Stimulated activated CD8-positive, alpha-beta memory T cell treated with anti-CD3 and anti-CD28 coated beads, Interleukin-12 subunit alpha, Interleukin-12 subunit beta, amount 100 ng/mL, for 4 hours (primary cell): ENCODE results near the gene CWC27.
"Not testable (repeated sequence)": the region's sequence is repeated elsewhere in the genome, so short reads cannot be mapped to it uniquely, and the experiment has no call there.

Source experiments
- DNase-seq: peaks from one replicate; pipeline ENCODE4 v3.0.0-alpha.2; 2020; ENCODE audit warnings: low read depth

The CWC27 gene

DNA sequence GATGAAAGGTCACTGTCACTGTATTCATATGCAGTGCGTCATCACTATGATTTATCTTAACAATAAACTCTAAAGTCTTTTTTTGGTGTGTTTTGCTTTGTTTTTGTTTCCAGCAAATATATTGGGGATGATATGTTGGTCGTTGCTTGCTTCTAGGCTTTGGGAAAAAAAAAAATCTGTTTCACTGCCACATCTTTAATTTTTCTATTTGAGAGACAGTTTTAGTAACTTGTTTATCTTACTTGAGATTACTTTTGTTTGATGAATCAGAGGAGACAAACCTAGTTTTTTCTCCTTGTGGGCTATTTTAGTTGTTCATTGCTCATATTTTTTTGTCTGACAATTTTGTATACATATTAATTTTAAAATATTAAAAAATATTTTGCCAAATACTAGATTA, 19.4 kb downstream of the CWC27 start:
- no peak for DNase-seq

DNA sequence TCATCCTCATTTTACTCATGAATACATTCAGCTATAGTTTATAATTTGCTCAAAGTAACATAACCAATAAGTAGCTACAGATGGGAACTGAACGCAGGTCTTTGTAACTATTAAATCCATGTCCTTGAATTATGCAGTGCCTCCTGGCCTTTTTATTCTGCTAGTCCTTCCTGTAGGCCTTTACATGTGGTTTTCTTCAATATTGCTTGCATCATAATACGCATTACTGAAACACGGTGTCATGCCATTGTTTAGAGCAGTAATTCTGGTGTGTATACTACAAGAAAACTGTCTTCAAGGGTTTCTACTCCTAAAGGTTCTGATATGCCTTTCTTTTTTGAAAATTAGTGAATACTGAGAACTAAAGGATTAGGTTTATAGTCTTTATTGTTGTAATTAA, 20.7 kb downstream of the CWC27 start:
- no peak for DNase-seq

DNA sequence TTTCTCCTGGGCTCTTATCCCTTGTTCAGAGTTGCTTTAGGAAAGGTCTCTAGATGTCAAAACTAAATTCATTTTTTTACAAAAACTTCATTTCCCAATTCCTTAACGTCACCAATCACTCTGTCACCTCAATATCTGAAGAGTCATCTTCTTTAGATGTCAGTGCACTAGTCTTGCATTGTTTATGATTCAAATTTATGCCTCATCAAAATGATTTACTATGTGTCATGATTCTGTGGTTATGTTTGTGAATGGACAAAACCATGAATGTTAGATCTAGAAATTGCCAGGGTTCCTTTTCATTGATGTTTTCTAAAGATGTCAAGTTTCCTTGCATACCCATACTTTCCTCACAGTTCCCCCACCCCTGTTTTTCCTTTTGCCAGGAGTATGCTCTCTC, 21.5 kb downstream of the CWC27 start:
- no peak for DNase-seq

DNA sequence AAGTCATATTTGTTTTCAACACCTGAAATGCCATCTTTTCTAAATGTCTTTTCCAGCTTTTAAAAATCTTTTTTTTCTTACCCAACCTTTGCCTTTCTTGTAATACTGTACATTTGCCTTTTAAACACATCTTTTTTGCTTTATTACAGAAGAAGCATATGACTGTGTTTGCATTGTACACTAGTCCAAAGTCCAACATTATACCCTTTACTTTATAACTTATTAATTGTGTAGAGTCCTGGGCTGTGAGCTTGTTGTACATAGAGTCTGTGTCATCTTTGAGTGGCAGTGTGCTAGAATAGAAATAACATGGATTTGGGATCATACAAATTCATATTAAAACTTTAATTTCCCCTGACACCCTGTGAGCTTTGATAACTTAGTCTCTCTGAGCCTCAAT, 23.7 kb downstream of the CWC27 start:
- no peak for DNase-seq

DNA sequence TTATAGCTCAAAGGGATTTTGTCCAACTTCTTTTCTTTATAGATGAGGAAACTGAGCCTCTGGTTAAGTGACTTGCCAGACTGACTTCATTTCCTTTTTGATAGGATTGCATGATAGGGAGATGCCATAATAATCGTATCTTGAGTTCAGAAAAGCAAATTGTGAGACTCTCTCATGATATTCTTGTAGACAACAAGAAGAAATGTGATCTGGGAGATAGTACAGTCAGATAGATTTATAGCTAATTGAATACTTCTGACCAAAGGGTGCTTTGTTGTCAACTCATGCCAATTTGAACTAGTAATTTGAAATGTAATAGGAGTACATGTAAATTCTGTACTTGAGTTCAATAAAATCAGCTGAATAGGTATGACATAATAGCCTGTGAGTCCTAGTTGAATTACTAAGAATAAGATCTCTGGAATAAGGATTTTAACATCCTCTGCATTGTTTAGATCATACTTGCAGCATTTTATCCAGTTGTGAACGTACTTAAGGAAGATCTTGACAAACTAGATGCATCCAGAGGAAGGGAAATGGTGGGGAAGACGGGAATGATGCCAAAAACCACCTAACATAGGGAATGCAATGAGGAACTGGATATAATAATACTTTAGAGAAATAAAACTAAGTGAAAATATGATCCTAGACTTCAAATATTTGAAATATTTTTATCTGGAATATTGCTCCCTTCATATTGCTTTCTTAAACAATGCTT, 25.5 kb downstream of the CWC27 start:
- no peak for DNase-seq

DNA sequence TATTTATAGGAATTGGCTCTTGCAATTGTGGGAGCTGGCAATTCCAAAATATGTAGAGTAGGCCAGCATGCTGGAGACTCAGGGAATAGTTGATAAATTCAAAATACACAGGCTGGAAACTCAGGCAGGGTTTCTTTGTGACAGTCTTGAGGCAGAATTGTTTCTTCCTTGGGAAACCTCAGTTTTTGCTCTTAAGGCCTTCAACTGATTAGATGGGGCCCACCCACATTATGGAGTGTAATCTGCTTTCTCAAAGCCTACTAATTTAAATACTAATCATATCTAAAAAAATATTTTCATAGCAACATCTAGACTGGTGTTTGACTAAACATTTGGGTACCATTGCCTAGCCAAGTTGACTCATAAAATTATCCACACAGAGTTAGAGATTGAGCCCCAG, 27.6 kb downstream of the CWC27 start:
- DNase-seq = no peak

DNA sequence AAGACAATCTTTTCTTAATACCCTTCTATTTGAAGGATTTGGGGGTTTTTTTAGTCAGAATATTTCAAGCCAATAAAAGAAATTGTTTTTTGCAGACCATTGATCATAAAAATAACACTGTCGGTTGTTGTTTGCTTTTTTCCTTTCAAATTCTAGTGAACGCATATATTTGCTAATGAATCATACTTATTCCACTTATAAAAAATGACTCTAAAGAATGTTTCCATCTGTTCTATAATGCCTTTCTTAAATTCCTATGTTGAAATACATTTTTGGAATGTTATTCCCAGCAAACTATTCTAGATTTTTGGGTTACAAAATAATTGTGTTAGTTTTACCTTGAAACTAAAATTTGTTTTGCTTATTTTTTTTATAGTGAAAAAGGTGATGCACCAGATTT, 32.2 kb downstream of the CWC27 start:
- no peak for DNase-seq

DNA sequence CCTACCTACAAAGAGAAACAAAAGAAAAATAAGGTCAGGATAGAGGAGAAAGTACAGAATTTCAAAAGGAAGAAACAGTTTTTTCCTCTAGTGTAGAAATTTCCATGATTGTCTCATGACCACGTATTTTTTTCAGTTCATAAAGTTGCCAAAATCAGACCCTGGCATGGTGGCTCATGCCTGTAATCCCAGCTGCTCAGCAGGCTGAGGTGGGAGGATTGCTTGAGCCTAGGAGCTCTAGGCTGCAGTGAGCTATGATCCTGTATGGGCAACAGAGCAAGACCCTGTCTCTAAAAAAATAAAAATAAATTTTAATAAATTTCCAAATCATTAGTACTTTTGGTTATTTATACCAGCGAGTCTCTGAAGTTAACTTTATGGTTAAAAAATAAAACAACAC, 37.8 kb downstream of the CWC27 start:
- DNase-seq = no peak

DNA sequence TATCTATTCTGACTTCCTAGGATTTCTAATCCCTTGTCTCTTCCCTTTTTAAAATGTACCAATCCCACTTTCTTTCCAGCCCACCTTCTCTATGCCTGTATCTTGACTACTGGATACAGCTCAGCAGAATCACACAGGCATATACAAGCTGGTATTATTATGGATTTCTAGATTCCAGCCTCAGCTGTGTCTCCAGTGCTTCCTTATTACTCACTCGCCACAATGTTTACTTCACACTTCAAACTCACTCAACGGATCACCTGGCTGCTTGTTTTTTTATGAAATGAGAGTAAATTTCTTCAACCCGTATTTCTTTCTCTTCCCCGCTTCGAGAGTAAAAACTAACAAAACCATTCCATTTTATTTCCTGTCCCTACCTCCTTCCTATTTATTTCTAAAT, 38.8 kb downstream of the CWC27 start:
- DNase-seq = no peak

DNA sequence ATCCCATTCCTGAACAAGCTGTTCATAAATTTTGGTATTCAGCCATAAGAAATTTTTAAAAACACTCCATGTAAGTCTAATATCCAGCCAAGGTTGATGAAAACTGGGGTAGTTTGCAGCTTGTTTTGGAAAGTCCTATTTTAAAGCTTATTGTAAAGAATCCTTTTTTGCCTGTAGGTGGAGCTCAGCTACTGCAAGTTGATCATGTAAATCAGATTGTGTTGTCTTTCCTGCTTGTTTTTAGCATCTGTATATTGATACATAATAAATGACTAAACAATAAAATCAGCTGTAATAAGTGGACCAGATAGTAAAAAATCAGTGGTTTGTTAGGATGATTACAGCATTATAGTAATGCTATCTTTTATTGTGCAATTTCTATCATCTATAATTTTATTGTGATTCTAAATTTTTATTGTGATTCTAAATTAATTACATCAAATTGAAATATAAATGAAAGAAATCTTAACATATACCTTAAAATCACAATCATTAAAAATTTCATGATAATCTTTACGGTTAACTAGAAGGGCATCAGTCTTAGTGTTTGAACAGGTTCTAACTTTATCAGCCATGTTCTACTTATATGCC, 42.4 kb downstream of the CWC27 start:
- DNase-seq = no peak

DNA sequence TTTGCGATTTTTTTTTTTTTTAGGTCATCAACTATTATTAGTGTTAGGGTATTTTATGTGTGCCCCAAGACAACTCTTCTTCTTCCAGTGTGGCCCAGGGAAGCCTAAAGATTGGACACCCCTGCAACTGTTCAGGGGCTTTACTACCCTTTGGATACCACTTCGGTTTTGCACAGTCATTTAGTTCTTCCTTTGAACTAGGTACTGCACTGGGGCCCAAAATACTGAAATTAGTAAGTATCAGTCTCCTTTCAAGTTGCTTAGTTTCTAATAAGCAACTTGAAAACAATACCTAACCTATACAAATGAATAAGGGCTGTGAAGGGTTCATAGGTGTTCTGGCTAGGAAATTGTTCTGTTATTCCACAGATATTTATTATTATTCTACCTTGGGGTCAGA, 45.3 kb downstream of the CWC27 start:
- no peak for DNase-seq

DNA sequence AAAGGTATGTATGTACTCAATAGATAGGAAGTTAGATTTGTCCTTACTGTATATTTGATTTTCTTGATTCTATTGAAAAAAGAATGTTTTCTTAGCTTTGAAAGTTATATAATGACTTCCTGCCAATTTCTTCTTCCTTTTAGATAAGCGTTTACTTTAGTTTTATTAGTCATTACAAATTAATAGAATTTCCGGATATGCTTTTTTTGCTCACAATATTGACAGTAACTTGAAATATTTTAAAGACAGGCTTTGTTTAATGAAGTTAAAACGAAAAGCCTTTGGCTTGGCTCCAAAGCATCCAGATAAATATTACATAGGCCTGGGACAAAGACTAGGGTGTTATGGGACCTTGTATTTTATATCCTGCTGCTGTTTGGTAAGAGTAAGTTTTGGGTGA, 49.5 kb downstream of the CWC27 start:
- no peak for DNase-seq

DNA sequence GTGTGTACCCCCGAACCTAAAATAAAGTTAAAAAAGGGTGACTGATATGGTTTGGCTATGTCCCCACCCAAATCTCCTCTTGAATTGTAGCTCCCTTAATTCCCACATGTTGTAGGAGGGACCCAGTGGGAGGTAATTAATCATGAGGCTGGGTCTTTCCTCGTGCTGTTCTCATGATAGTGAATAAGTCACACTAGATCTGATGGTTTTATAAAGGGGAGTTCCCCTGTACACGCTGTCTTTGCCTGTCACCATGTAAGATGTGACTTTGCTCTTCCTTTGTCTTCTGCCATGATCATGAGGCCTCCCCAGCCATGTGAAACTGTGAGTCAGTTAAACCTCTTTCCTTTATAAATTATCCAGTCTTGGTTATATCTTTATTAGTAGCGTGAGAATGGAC, 50.6 kb downstream of the CWC27 start:
- not testable (repeated sequence) for DNase-seq

DNA sequence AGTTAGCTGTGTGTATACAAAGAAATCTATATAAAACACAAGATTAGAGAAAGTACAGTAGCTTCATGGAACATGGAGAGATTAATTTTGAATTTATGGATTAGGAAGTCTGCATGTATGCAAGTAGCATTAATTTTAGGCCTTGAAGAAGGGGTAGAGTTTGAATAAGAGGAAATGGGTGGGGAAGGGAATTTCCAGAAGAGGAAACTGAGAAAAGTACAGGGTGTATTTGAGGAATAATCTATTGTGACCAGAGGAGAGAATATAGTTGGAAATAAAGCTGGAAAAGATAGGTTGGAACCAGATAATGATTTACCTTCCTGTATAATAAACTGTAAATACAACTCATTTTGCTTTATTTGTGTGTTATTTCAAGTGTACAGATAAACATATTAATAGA, 53.6 kb downstream of the CWC27 start:
- no peak for DNase-seq

DNA sequence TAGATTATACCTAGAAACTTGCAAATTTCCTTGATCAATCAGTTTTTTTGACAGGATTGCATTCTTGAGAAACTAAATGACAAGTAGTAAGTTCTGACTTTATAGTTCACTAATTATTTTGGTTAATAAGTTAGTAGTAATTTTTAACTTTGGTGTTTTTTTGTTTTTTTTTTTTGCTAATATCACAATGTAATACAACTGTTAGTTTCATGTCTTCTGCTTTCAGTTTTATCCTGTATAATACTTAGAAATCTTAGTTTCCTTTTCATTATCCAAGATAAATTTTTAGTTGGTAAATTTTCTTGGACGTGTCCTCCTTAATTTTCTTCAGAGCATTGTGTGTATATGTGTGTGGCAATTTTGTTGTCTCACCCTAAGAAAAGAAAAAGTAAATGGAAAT, 57.8 kb downstream of the CWC27 start:
- DNase-seq = no peak

DNA sequence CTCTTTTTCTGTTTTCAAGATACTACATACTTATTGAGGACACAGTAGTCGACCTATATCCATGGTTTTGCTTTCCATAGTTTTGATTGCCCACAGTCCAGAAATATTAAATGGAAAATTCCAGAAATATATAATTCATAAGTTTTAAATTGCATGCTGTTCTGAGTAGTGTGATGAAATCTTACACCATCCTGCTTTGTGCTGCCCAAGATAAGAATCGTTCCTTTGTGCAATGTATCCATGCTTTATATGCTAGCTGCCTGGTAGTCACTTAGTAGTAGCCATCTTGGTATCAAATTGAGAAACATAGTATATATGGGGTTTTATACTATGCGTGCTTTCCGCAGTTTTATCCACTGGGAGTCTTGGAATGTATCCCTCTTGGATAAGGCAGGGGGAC, 59.0 kb downstream of the CWC27 start:
- no peak for DNase-seq

DNA sequence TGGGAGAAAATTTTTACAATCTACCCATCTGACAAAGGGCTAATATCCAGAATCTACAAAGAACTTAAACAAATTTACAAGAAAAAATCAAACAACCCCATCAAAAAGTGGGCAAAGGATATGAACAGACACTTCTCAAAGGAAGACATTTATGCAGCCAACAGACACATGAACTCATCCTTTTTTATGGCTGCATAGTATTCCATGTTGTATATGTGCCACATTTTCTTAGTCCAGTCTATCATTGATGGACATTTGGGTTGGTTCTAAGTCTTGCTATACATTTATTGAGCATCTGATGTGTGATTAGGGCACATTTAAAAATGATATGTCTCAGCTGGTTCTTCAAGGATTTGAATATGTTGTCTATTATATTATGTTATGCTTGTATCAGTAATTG, 61.9 kb downstream of the CWC27 start:
- not testable (repeated sequence) for DNase-seq

DNA sequence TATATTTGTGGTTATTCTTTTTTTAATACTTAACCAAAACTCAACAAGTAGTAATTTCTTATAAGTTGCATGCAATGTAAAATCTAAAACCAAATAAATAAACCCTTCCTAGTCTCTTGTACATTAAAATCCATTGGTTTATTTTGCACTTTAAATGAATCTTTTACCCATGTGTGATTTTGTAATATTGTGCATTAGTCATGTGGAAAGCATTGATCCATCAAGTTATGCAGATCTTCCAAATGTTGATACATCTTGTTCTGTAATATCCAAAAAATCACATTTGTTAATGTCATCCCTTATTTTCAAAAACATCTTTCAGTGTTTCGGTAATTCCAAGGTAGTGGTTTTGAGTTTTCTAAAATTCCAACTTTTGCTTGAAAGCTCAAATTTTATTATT, 63.3 kb downstream of the CWC27 start:
- DNase-seq = no peak

DNA sequence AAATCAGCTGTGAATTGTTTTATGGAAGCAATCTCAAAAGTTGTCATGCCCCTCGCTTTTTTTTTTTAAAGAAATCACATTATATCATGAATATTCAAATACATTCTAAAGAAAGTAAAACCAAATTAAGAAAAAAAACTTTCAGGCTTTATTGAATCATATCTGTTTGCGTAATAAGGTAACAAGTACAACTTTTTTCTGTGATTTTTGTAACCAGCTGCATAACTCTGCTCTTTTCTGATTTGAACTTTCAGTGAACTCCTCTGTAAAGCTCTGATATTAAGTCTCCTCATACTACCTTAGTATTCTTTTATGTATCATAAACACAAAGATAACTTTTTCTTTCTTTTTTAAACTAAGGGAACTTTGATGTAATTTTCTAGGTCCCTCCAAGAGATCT, 65.3 kb downstream of the CWC27 start:
- DNase-seq = no peak

DNA sequence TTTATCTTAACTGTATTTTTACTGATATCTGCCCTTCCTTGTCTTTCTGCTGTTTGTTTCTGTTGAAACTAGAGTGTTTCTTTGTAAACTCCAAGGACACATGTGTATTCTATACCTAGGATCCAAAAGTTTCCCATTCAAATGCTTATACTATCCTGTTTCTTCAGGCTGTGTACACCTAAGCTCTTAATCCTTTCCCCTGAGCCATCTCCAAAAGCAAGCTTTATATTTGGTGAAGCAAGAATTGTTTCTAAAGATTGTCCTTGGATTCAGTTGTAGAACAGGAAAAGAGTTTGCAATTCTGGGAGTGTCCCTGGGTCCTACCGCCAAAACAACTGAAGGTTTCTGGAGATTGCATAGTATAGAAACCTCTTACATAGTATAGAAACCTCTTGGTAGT, 65.9 kb downstream of the CWC27 start:
- DNase-seq = no peak

DNA sequence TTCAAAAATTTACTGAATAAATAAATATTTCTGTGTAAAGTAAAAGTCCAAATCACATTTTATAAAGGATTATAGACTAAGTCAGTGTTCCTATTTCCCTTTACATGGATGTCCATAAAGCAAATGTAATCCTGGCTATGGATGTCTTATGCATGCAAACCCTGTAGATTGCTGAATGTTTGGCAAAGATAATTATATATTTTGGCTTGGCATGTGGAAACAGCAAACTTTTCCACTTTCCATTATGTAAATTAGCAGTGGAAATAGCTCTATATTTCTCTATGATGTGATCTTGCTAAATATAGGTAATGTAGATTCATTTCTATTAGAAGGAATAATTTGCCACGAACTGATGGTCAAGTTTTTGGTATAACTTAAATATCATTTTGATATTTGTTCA, 66.5 kb downstream of the CWC27 start:
- no peak for DNase-seq

DNA sequence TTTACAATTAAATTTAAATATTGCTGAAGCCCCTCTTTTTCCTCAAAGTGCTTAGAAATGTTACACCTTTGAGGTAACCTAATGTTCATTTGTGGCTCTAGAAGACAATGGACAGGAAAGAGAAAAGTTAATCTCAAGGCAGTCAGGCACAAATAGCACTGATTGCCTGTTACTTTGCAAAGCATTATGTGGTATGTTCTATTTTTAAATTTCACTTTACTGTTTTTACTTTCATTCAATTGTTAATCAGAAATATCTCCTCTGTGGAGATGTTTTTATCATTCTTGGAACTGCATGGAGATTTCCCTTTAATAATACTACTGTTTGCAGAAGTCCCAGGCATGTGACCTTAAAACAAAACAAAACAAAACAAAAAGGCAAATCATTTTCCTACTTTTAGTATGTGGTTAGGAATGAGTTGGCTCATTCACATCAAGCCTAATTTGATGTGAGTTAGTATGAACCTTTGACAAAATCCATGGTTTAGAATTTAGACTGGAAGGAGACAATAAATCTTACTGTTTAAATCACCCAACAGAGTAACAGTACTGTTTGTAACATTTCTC, 67.5 kb downstream of the CWC27 start:
- DNase-seq = no peak

DNA sequence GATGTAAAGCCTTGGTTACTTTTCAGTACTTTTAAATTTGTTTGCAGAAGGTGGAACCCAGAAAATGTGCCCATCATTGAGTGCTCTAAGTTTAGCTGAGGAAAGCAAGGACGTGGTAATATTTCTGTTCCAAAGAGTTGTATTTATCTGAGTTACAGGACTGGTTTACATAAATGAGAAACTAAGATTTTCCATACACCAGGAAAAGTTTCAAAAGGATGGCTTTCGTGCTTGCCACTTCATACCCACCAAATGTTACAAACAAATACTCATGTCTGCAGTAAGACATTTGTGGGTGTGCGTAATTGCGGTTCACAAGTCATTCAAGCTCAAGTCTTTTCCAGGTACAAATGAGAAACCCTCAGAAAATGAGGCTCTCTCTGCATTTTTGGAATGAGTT, 68.1 kb downstream of the CWC27 start:
- DNase-seq = no peak

DNA sequence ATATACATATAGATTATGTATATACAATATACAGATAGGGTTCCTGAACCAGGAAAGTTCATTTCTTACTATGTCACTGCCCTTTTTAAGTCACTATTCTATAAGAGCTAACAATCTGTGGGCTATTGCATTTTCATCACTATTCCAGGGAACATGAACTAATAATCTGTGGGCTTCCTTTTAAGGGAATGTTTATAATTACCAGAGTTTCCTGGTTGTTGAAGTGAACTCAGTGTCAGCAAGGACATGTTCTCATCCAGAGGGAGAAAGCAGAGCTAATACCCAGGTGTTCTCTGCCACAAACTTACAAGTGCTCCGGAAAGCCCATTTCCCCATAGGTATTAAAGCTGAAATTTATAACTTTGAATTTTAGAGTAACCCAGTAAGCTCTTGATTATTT, 69.6 kb downstream of the CWC27 start:
- no peak for DNase-seq
